ENCODE measurements around the gene CCBE1.
"Not testable (repeated sequence)": the region's sequence is repeated elsewhere in the genome, so short reads cannot be mapped to it uniquely, and the experiment has no call there.

Gene CCBE1

GRCh38 chr18:59715445-59715844 lies 18.2 kb upstream of the CCBE1 start:
- no peak for DNase-seq (ENCODE audit: low read depth)

GRCh38 chr18:59714096-59714495 lies 16.9 kb upstream of the CCBE1 start:
- not testable (repeated sequence) for DNase-seq (ENCODE audit: low read depth)

- DNase-seq (ENCODE audit: low read depth): no peak
These were observed 15.1 kb upstream of the CCBE1 start for GRCh38 chr18:59712311-59712710.

- no peak for DNase-seq (ENCODE audit: low read depth)
These were observed 11.8 kb upstream of the CCBE1 start for GRCh38 chr18:59708988-59709387.

DNA sequence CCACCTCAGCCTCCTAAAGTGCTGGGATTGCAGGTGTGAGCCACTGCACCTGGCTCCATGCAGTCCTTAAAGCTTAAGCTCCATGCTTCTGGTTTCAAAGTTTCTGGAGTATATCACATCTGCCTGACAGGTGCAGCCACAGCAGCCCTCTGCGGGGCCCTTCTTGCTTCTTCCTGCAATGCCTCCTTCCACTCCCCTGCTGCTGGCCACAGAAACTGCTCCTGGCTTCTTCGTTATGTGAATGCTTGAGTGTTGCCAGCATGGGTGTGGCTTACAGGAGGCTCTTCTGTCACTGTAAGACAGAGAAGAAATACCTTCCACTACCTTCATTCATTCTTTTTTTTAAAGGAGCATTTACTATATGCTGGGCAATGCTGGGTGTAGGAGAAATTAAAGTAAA lies 10.1 kb upstream of the CCBE1 start:
- DNase-seq (ENCODE audit: low read depth): no peak

GRCh38 chr18:59706499-59706898 lies 9.3 kb upstream of the CCBE1 start:
- no peak for DNase-seq (ENCODE audit: low read depth)

DNA sequence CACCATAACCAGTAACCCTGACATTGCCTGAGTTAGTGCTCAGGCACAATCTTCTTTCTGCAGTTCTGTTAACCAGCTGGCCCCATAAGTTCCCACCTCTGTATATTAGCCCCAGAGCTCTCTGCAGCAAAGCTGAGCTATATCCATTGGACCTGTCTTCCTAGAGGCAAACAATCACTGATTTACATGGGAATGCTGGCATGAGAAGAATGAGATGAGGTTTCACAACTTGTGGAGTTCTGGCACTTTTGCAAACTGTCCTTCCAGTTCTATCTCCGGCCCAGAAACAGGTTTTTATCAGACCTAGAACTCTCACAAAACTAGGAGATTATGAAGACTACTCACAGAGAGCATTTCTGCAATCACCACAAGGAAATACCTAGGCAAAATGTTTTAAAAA lies 7.9 kb upstream of the CCBE1 start:
- DNase-seq (ENCODE audit: low read depth): no peak

- no peak for DNase-seq (ENCODE audit: low read depth)
These were observed 6.9 kb upstream of the CCBE1 start for GRCh38 chr18:59704146-59704545.

DNA sequence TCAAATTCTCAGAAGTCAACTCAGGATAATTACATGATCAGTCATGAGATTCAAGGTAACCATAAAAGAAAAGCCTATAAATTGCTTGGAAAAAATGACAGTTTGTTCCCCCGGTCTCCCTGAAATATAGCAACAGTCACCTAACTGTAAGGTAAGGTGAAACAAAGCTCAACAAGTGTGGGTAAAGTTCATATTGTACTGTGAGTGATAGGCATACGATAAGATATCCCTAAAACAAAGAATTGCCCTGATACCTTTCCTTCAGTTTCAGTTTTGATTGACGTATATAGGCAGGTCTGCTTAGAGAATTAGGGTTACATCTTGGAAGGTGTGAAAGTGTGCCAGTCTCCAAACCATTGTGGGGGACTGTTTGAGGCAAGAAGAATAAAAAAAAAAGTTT lies 4.0 kb upstream of the CCBE1 start:
- no peak for DNase-seq (ENCODE audit: low read depth)

- DNase-seq (ENCODE audit: low read depth): no peak
These were observed 3.3 kb upstream of the CCBE1 start for GRCh38 chr18:59700535-59700967.

- no peak for DNase-seq (ENCODE audit: low read depth)
These were observed 2.7 kb upstream of the CCBE1 start for GRCh38 chr18:59699750-59700534.

DNA sequence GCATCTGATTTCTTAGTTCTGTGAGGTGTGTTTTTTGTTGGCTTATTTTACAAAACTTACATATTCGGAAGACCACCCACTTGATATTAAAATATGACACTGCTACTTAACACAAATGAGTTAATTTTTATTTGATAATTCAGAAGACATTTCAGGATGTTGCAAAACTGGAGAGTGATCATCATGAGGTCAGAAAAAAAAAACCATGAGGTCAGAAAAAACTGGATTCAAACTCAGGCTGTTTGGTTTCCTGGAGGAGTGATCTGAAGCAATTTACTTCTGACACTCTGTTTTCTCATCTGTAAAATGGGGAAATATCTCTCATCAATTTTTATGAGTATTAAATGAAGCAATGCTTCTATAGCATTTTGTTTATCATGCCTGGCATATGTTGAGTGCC lies 1.8 kb upstream of the CCBE1 start:
- no peak for DNase-seq (ENCODE audit: low read depth)

DNA sequence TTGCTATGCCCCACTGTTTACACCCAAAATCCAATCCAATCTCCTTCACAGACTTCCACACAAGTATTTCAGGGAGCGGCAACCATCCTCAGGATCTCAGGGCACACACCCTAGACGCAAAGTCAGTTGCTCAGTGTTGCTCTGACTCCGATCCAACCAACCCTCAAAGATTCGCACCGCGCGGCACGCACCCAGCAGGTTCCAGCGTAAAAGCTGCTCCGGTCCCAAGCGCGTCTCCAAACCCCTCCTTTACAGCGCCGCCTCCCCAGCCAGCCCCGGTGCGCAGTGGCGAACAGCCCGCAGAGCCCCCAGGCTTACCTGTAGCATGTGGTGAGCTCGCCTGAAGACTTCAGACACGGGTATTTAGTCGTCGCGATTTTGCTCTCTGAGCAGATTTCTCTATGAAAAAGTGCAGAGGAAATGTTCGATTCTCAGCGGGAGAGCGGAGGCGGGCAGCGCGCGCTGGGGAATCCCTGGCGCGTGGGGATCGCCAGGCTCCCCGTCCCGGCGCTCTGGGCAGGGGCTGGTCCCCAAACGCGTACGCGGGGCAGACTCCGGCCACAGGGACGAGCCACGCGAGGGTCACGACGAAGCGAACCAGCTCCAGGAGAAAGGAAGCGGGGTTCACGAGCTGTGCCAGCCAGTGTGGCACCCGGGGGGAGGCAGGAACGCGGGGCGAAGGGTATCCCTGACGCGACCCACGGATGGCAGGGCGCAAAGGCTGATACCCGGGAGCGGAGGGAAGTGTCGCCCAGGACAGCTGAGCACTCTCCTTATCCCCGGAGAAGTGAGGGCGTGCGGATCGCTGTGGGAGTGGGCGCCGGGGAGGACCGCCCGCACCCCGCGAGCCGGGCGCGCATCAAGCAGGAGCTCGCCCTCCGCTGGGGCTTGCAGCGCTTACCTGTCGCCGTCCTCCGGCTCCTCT lies 650 bp downstream of the CCBE1 start:
- no peak for DNase-seq (ENCODE audit: low read depth)

- DNase-seq (ENCODE audit: low read depth): no peak
These were observed 1.7 kb downstream of the CCBE1 start for GRCh38 chr18:59695551-59695950.

DNA sequence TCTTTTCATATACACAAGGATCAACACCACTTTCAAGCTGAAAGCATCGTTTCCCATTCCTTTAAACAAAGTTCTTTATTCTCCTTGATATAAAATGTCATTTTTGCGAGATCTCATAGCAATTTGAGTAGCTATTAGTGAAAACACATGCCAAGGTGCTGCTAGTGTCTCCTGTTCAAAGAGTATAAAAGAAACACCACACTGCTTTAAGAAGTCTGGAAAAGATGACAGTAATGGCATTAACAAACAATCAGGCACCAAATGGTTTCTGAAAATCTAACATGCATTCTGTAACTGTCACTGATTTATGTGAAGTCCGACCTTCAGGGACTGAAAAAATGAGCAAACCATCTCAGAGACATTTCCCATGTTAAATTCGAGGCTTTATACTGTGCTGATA lies 2.4 kb downstream of the CCBE1 start:
- DNase-seq (ENCODE audit: low read depth): no peak

- no peak for DNase-seq (ENCODE audit: low read depth)
These were observed 5.2 kb downstream of the CCBE1 start for GRCh38 chr18:59691996-59692395.

- no peak for DNase-seq (ENCODE audit: low read depth)
These were observed 6.2 kb downstream of the CCBE1 start for GRCh38 chr18:59690996-59691395.

DNA sequence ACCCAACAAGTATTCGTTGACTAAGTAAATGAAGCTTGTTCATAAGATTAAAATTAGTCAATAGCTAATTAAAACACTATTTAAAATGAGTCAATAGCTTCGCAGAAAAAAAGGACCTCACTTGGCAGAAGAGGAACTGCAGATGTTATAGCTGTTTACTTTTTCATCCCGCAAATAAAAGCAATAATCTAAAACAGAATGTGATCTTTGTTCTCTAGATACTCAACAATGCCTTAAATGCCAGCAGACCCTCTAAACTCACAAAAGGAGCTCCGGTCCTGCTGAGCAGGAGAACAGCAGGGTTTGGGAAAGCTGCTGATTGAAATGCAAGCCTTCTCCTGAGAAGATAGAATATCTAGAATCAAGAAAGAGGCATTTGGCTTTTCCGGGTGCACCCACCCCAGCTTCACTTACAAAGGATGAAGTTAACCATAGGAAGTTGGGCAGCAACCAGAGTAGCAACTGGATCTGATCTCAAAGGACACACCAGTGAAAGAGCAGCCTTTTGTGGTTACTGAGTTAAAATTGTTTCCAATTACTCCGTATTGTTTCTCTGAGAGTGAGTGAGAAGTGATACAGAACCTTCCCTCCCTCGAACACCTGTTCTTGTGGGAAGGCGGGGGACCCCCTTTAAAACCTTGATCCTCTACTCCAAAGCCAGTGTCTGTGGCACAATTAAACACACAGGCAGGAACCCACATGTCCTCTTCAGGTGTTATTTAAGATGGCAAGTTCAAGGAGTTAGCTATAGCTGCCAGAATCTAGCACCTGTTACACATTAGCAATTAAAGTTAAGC lies 6.8 kb downstream of the CCBE1 start:
- DNase-seq (ENCODE audit: low read depth): no peak

GRCh38 chr18:59689756-59690155 lies 7.5 kb downstream of the CCBE1 start:
- no peak for DNase-seq (ENCODE audit: low read depth)

- DNase-seq (ENCODE audit: low read depth): no peak
These were observed 11.0 kb downstream of the CCBE1 start for GRCh38 chr18:59686260-59686659.

DNA sequence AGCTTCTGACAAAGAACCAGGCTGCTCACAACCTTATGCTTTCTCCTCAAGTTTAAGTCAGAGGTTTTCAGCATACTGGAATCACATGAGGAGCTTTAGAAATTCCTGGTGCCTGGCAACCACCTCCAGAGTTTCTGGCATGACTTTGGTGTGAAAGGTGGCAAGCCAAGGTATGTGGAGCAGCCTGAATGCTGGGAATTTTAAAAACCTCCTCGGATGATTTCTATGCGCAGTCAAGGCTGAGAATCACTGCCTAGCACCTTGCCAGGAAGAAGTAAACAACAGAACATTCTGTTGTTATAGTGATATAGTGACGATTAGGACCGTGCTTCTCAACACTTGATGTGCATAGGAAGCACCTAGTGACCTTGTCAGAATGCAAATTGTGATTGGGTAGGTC lies 11.7 kb downstream of the CCBE1 start:
- DNase-seq (ENCODE audit: low read depth): no peak

DNA sequence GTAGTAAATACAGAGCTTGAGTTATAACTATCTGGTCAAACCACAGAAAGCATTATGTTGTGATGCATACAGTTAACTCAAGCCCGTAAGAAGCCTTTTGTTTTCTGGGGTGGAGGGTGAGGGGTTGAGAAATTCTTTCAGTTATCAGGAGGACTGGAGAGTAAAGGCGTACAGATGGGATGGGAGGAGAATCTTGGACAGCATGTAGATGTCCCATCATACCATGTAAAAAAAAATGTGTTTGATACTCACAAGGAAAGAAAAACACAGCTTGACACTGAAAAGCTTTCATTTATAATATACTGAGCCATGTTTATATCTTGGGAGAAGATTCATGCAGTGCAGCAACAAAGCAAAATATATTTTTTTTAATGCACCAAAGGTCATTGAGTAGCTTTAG lies 12.4 kb downstream of the CCBE1 start:
- DNase-seq (ENCODE audit: low read depth): no peak
